Osteocyte (in vitro differentiated cells): ENCODE measurements around the gene HSP90AA1. TPM values are rescaled to one million over a fixed set of nuclear protein-coding genes. Genes with fewer than 3 reads are reported as not detected.

Experiments
- DNase-seq: peaks from one replicate; pipeline ENCODE4 v3.0.0; 2021; ENCODE audit warnings: mixed read lengths; ENCODE audit not compliant: unreplicated experiment; ENCODE audit errors: extremely low spot score
- H3K27ac Mint-ChIP-seq: one replicate; pipeline ENCODE4 v1.8.0; 2021; ENCODE audit warnings: mild to moderate bottlenecking, mixed read lengths; ENCODE audit not compliant: unreplicated experiment
- H3K27me3 Mint-ChIP-seq: one replicate; pipeline ENCODE4 v1.8.0; 2021; ENCODE audit warnings: mixed read lengths; ENCODE audit not compliant: unreplicated experiment
- H3K36me3 Mint-ChIP-seq: one replicate; pipeline ENCODE4 v1.8.0; 2021; ENCODE audit warnings: mixed read lengths; ENCODE audit not compliant: unreplicated experiment
- H3K4me1 Mint-ChIP-seq: one replicate; pipeline ENCODE4 v1.8.0; 2021; ENCODE audit warnings: mixed read lengths; ENCODE audit not compliant: unreplicated experiment
- H3K4me3 Mint-ChIP-seq: one replicate; pipeline ENCODE4 v1.8.0; 2021; ENCODE audit warnings: mild to moderate bottlenecking, moderate library complexity, mixed read lengths; ENCODE audit not compliant: unreplicated experiment
- H3K9me3 Mint-ChIP-seq: one replicate; pipeline ENCODE4 v1.8.0; 2021; ENCODE audit warnings: mixed read lengths; ENCODE audit not compliant: unreplicated experiment
- CTCF ChIP-seq: fragments of 200-600 bp; sonication (generic); IDR thresholded peaks from 2 replicates; pipeline ENCODE4 v1.5.0; 2021; ENCODE audit warnings: antibody characterized with exemption, mild to moderate bottlenecking, moderate library complexity
- total RNA-seq: library from RNA; stranded (reverse); gene quantifications from 2 replicates; pipeline ENCODE4 v1.2.1, GENCODE V29; 2021

The HSP90AA1 gene
- total RNA-seq, 1 donor from 2014 or later: 317 TPM

GRCh38 chr14:102035914-102036313 lies 50.9 kb downstream of the HSP90AA1 start:
- Mint-ChIP-seq H3K9me3 (no peaks in the 10 kb centered on the region), H3K27ac (no peak overlapping the region), H3K27me3 (no peaks in the 10 kb centered on the region), H3K4me1 (no peaks in the 10 kb centered on the region), H3K36me3 (peaks cover 67% of the 10 kb centered on the region), H3K4me3 (no peak overlapping the region)
- DNase-seq: no peak
- no peak for TF ChIP-seq CTCF

- no peak for TF ChIP-seq CTCF
- Mint-ChIP-seq H3K4me3 (no peak overlapping the region), H3K9me3 (no peaks in the 10 kb centered on the region), H3K27ac (no peak overlapping the region), H3K4me1 (peaks cover 1% of the 10 kb centered on the region), H3K27me3 (no peaks in the 10 kb centered on the region), H3K36me3 (peaks cover 66% of the 10 kb centered on the region)
- no peak for DNase-seq
Observed at GRCh38 chr14:102034301-102034700, 52.5 kb downstream of the HSP90AA1 start.

- Mint-ChIP-seq H3K27ac (no peak overlapping the region), H3K4me3 (no peak overlapping the region), H3K4me1 (peaks cover 10% of the 10 kb centered on the region), H3K36me3 (peaks cover 68% of the 10 kb centered on the region), H3K9me3 (no peaks in the 10 kb centered on the region), H3K27me3 (no peaks in the 10 kb centered on the region)
- no peak for DNase-seq
- no peak for TF ChIP-seq CTCF
Observed at GRCh38 chr14:102033241-102033640, 53.6 kb downstream of the HSP90AA1 start.

Other genes with a start within 250 kb of the HSP90AA1 start
- 821 and 886 TPM in 2 replicates for gene DYNC1H1, start 122.5 kb downstream of the HSP90AA1 start, total RNA-seq
- gene WDR20, start 52.9 kb upstream of the HSP90AA1 start, total RNA-seq: 27.4 and 29.8 TPM in 2 replicates
- 5.8 and 9.5 TPM in 2 replicates for gene MOK, start 218.1 kb upstream of the HSP90AA1 start, total RNA-seq
- 9.3 and 10.1 TPM in 2 replicates for gene ZNF839, start 232.7 kb upstream of the HSP90AA1 start, total RNA-seq